Transverse colon (tissue), 3 donors: Measurements from ENCODE around the gene FBLN2.

Experiments used
- CTCF ChIP-seq, 5 experiments: fragments of 200-600 bp in 3 of 5; fragments of 450-650 bp in 2 of 5; sonication (generic) in 3 of 5; IDR thresholded peaks; 1 replicate in 2 of 5; 2 replicates in 3 of 5; pipeline ENCODE4 v1.5.1; 2016 to 2017; ENCODE audit warnings: antibody characterized with exemption in 5 of 5, inconsistent platforms in 3 of 5, mild to moderate bottlenecking in 2 of 5, moderate library complexity in 1 of 5
- POLR2A ChIP-seq: fragments of 450-650 bp; IDR thresholded peaks from one replicate; pipeline ENCODE4 v1.6.1; 2016; ENCODE audit warnings: antibody characterized with exemption, mild to moderate bottlenecking, moderate library complexity

DNA sequence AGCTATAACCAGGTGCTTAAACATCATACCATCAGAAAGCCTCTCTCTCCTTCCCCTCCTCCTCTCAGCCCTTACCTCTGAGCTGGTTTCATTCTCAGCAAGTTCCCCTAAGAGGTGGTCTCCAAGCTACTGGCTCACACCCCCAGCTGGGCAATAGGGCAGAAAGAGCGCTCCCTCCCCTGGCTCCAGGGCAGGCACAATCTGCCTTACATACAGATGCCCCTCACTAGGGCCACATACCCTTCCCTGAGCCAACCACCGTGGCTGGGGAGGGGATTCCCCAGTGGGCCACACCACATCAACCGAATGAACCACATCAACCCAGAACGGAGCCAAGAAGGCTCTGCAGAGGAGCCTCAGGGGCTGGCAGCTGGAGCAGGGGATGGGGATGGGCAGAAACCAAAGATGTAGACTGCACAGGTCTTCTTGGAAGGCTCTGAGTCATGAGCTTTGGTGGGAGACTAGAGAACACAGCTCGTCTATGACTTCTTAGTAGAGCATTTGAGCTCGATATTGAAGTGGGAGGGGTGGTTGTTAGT, 4.6 kb upstream of the FBLN2 start:
- TF ChIP-seq CTCF (IDR thresholded peaks at IDR 0.05): no peak
- no peak for TF ChIP-seq POLR2A
